ENCODE data around the gene CLEC16A.

- no peak for TF ChIP-seq CTCF (IDR thresholded peaks at IDR 0.05)
- TF ChIP-seq POLR2AphosphoS5 (IDR thresholded peaks at IDR 0.05): no peak
- no peak for TF ChIP-seq POLR2A (IDR thresholded peaks at IDR 0.05)
- TF ChIP-seq EP300 (IDR thresholded peaks at IDR 0.05): no peak
Measured at GRCh38 chr16:11138769-11139325, 194.5 kb downstream of the CLEC16A start.

Measured in gastroesophageal sphincter (tissue), 3 donors.